CD14-positive monocyte (primary cell): ENCODE results near the gene MED29. TPM values are rescaled to one million over a fixed set of nuclear protein-coding genes. Genes with fewer than 3 reads are reported as not detected.
A peak's percentile ranks its signal among the peaks of the same experiment; 100 is the strongest.

Experiments used
- DNase-seq, 3 donors: peaks; one replicate each; pipeline ENCODE4 v3.0.0-alpha.2; 2011 to 2022
- H2AFZ ChIP-seq: 2 replicates; pipeline ENCODE4 v1.6.0; 2012; ENCODE audit warnings: mild to moderate bottlenecking, low read depth, low read length, inconsistent platforms; ENCODE audit not compliant: insufficient read depth, poor library complexity, severe bottlenecking
- H3K27ac ChIP-seq, 2 donors: 1 replicate in 1 of 2; 2 replicates in 1 of 2; pipeline ENCODE4 v1.5.1; 2012 to 2013; ENCODE audit warnings: low read length in 2 of 2, control low read depth in 1 of 2, inconsistent platforms in 1 of 2, low read depth in 1 of 2, mild to moderate bottlenecking in 1 of 2
- H3K27me3 ChIP-seq, 2 donors: one replicate each; pipeline versions ENCODE4 v1.6.0 to v1.6.1; 2011 to 2013; ENCODE audit warnings: low read length in 2 of 2; ENCODE audit not compliant: control insufficient read depth in 2 of 2, insufficient read depth in 2 of 2
- H3K36me3 ChIP-seq, 2 donors: replicated peaks in 1 of 2; 1 replicate in 1 of 2; 2 replicates in 1 of 2; pipeline versions ENCODE4 v1.5.1 to v1.6.1; 2012 to 2013; ENCODE audit warnings: low read length in 2 of 2, control low read depth in 1 of 2, inconsistent platforms in 1 of 2, mild to moderate bottlenecking in 1 of 2; ENCODE audit not compliant: insufficient read depth in 2 of 2, control insufficient read depth in 1 of 2
- H3K4me1 ChIP-seq, 2 donors: 1 replicate in 1 of 2; 2 replicates in 1 of 2; pipeline versions ENCODE4 v1.5.1 to v1.6.1; 2012 to 2013; ENCODE audit warnings: low read length in 2 of 2, control low read depth in 1 of 2, inconsistent platforms in 1 of 2, mild to moderate bottlenecking in 1 of 2, moderate library complexity in 1 of 2; ENCODE audit not compliant: insufficient read depth in 2 of 2, control insufficient read depth in 1 of 2
- H3K4me2 ChIP-seq: replicated peaks from 2 replicates; pipeline ENCODE3; 2012; ENCODE audit warnings: low read length, moderate library complexity, mild to moderate bottlenecking; ENCODE audit not compliant: poor library complexity, severe bottlenecking; ENCODE audit errors: extremely low read depth
- H3K4me3 ChIP-seq, 3 experiments: fragments of 200-600 bp in 1 of 3; sonication (generic) in 1 of 3; replicated peaks in 1 of 3; 1 replicate in 2 of 3; 2 replicates in 1 of 3; pipeline ENCODE4 v1.5.1; 2011 to 2013; ENCODE audit warnings: low read length in 3 of 3, mild to moderate bottlenecking in 3 of 3, control low read depth in 2 of 3, low read depth in 2 of 3, inconsistent platforms in 1 of 3, moderate library complexity in 1 of 3
- H3K79me2 ChIP-seq: 2 replicates; pipeline ENCODE4 v1.6.0; 2012; ENCODE audit warnings: mild to moderate bottlenecking, control low read depth, inconsistent platforms, low read length, moderate library complexity; ENCODE audit not compliant: insufficient read depth
- H3K9ac ChIP-seq: 2 replicates; pipeline ENCODE4 v1.6.0; 2017; ENCODE audit warnings: low read length, mild to moderate bottlenecking; ENCODE audit not compliant: insufficient read depth, poor library complexity, severe bottlenecking
- H3K9me3 ChIP-seq, 2 donors: replicated peaks in 1 of 2; 1 replicate in 1 of 2; 2 replicates in 1 of 2; pipeline versions ENCODE4 v1.5.1 to v1.6.1; 2012 to 2013; ENCODE audit warnings: low read length in 2 of 2, control low read depth in 1 of 2; ENCODE audit not compliant: control insufficient read depth in 1 of 2, insufficient read depth in 1 of 2
- H4K20me1 ChIP-seq: 2 replicates; pipeline ENCODE4 v1.6.0; 2012; ENCODE audit warnings: mild to moderate bottlenecking, low read length, control low read depth, moderate library complexity; ENCODE audit not compliant: insufficient read depth
- H3K27ac Mint-ChIP-seq, 7 donors: one replicate each; pipeline ENCODE4 v1.8.0; 2020; ENCODE audit warnings: mild to moderate bottlenecking in 7 of 7, mixed read lengths in 7 of 7, moderate library complexity in 6 of 7, inconsistent platforms in 2 of 7
- H3K27me3 Mint-ChIP-seq, 3 donors: one replicate each; pipeline ENCODE4 v1.8.0; 2021 to 2022; ENCODE audit warnings: low read depth in 3 of 3, mild to moderate bottlenecking in 3 of 3, mixed read lengths in 3 of 3, moderate library complexity in 3 of 3, inconsistent platforms in 1 of 3
- H3K36me3 Mint-ChIP-seq, 2 donors: one replicate each; pipeline ENCODE4 v1.8.0; 2020; ENCODE audit warnings: mixed read lengths in 2 of 2, inconsistent platforms in 1 of 2, mild to moderate bottlenecking in 1 of 2
- H3K4me1 Mint-ChIP-seq: one replicate; pipeline ENCODE4 v1.8.0; 2020; ENCODE audit warnings: mild to moderate bottlenecking, mixed read lengths
- H3K4me3 Mint-ChIP-seq, 2 donors: one replicate each; pipeline ENCODE4 v1.8.0; 2020; ENCODE audit warnings: mild to moderate bottlenecking in 2 of 2, mixed read lengths in 2 of 2, moderate library complexity in 1 of 2
- H3K9me3 Mint-ChIP-seq, 7 donors: one replicate each; pipeline ENCODE4 v1.8.0; 2020 to 2022; ENCODE audit warnings: mixed read lengths in 7 of 7, mild to moderate bottlenecking in 6 of 7, moderate library complexity in 6 of 7, inconsistent platforms in 2 of 7
- CTCF ChIP-seq: fragments of 200-600 bp; IDR thresholded peaks from one replicate; pipeline ENCODE4 v1.8.0; 2022; ENCODE audit warnings: antibody characterized with exemption, mild to moderate bottlenecking
- WGBS: methylation state at CpG from one replicate; pipeline ENCODE4 v1.1.5; 2013; ENCODE audit warnings: missing lambda C conversion rate; ENCODE audit not compliant: insufficient coverage; 5-methylcytosine and 5-hydroxymethylcytosine counted together
- intact Hi-C, 2 donors: fragments of 100-400 bp; cut with micrococcal nuclease; formaldehyde crosslinking; loops; one replicate each; pipeline versions ENCODE4 v1.15.0 to v1.15.1; 2023
- polyA plus RNA-seq, 3 donors: library from polyadenylated mRNA; depleted of rRNA in 1 of 3; unstranded in 2 of 3; stranded (reverse) in 1 of 3; fragments of 300-500 nt in 2 of 3; fragments of >200 nt in 1 of 3; fragmentation: Illumina TruSeq in 2 of 3; gene quantifications; 1 replicate in 2 of 3; 2 replicates in 1 of 3; pipeline ENCODE4 v1.2.3, GENCODE V29; 2012 to 2021

Gene MED29
- polyA plus RNA-seq, 3 donors, result 35.8 to 38.2 (median 37.0) TPM

GRCh38 chr19:39434123-39435076, 43.2 kb downstream of the MED29 start:
- Mint-ChIP-seq H3K9me3 (peaks cover 0 to 3% (median 0%) of the 10 kb centered on the region in 7 donors), H3K36me3 (peaks cover 28 to 30% of the 10 kb centered on the region in 2 donors), H3K4me3 (peak overlapping the region; percentile 55 to 99), H3K27ac (peak overlapping the region; percentile 68 to 99 (median 97)), H3K4me1 (peaks cover 41% of the 10 kb centered on the region), H3K27me3 (peaks cover 6 to 10% (median 9%) of the 10 kb centered on the region in 3 donors)
- peak overlapping the region; percentile 93 for H3K4me2 ChIP-seq
- H3K9ac ChIP-seq, result peak overlapping the region; percentile 89
- H3K79me2 ChIP-seq, result peaks cover 32% of the 10 kb centered on the region
- peaks cover 39 to 47% of the 10 kb centered on the region in 2 donors for H3K4me1 ChIP-seq
- no peak for DNase-seq
- no peak for TF ChIP-seq CTCF
- no peak overlapping the region for H2AFZ ChIP-seq
- H3K36me3 ChIP-seq, result peaks cover 24 to 30% of the 10 kb centered on the region in 2 donors
- peaks cover 19% of the 10 kb centered on the region for H4K20me1 ChIP-seq
- peaks cover 0 to 2% of the 10 kb centered on the region in 2 donors for H3K27me3 ChIP-seq
- intact Hi-C loops, result loop anchor here (5.0 kb wide), 2 partner anchors 92 to 98 kb away; partner anchors contain the start of genes EID2B (in 1 of the 2) and SAMD4B (in 1 of the 2)
- H3K27ac ChIP-seq, result peak overlapping the region; percentile 82 to 89
- no peaks in the 10 kb centered on the region for H3K9me3 ChIP-seq
- peak overlapping the region; percentile 54 to 96 (median 95) for H3K4me3 ChIP-seq
- WGBS, result 48% methylated on average over 9 of the region's 10 CpGs
